IMR-90 (cell line): Measurements from ENCODE around the gene TMCC3. TPM values are rescaled to one million over a fixed set of nuclear protein-coding genes. Genes with fewer than 3 reads are reported as not detected.

Source experiments
- ATAC-seq: fragments of 200-7000 bp; cut with Tn5 transposase; 2 replicates; pipeline ENCODE4 v1.9.1; 2020; ENCODE audit warnings: low read depth, mild to moderate bottlenecking, moderate library complexity
- Bru-seq: library from RNA; stranded (reverse); fragments of 400-500 nt; gene quantifications from one replicate; lab custom pipeline; 2021; lab: Mats Ljungman, UMichigan
- BruChase-seq, 2 experiments: library from RNA; stranded (reverse); fragments of 400-500 nt; gene quantifications; one replicate each; lab custom pipeline; 2021; lab: Mats Ljungman, UMichigan
- BruUV-seq: library from RNA; stranded (reverse); fragments of 400-500 nt; replicated peaks from 2 replicates; lab custom pipeline; 2021; lab: Mats Ljungman, UMichigan
- CTCF ChIA-PET: fragments of 300-600 bp; formaldehyde crosslinking; extraction: SDS; loops from one replicate; lab custom pipeline; 2021; ENCODE audit warnings: antibody characterized with exemption; lab: Yijun Ruan, JAX
- POLR2A ChIA-PET: fragments of 300-600 bp; sonication (Branson Sonifier 250); formaldehyde crosslinking; loops from one replicate; lab custom pipeline; 2022; ENCODE audit warnings: antibody characterized with exemption; ENCODE audit not compliant: unreplicated experiment; lab: Charles Lee
- DNase-seq: peaks from one replicate; pipeline ENCODE4 v3.0.0; 2013
- H2AFZ ChIP-seq: replicated peaks from 2 replicates; pipeline ENCODE3; 2013; ENCODE audit warnings: low read length, mild to moderate bottlenecking; ENCODE audit not compliant: poor library complexity
- H2AK5ac ChIP-seq: 2 replicates; pipeline ENCODE4 v1.6.1; 2013; ENCODE audit warnings: low read depth, low read length, inconsistent platforms
- H2AK9ac ChIP-seq: replicated peaks from 2 replicates; pipeline ENCODE3; 2013; ENCODE audit warnings: mild to moderate bottlenecking, low read depth, low read length, moderate library complexity; ENCODE audit not compliant: poor library complexity
- H2BK120ac ChIP-seq: 2 replicates; pipeline ENCODE4 v1.6.1; 2013; ENCODE audit warnings: low read depth, low read length, inconsistent platforms
- H2BK15ac ChIP-seq: 3 replicates; pipeline ENCODE4 v1.6.1; 2013; ENCODE audit warnings: low read depth, low read length, inconsistent platforms
- H2BK20ac ChIP-seq: 2 replicates; pipeline ENCODE4 v1.6.1; 2013; ENCODE audit warnings: low read depth, mild to moderate bottlenecking, inconsistent platforms, low read length, moderate library complexity
- H2BK5ac ChIP-seq: 2 replicates; pipeline ENCODE4 v1.6.1; 2013; ENCODE audit warnings: mild to moderate bottlenecking, low read depth, low read length, inconsistent platforms; ENCODE audit not compliant: poor library complexity, severe bottlenecking
- H3K14ac ChIP-seq: replicated peaks from 2 replicates; pipeline ENCODE4 v1.6.1; 2013; ENCODE audit warnings: low read depth, low read length, inconsistent platforms
- H3K18ac ChIP-seq: 2 replicates; pipeline ENCODE4 v1.6.1; 2013; ENCODE audit warnings: low read depth, low read length, control low read depth
- H3K23ac ChIP-seq: 2 replicates; pipeline ENCODE4 v1.6.1; 2013; ENCODE audit warnings: low read depth, low read length, inconsistent platforms
- H3K27ac ChIP-seq: 2 replicates; pipeline ENCODE4 v1.5.1; 2013; ENCODE audit warnings: mild to moderate bottlenecking, control low read depth, low read length; ENCODE audit not compliant: insufficient read depth
- H3K27me3 ChIP-seq: 2 replicates; pipeline ENCODE4 v1.6.1; 2013; ENCODE audit warnings: low read length; ENCODE audit not compliant: control insufficient read depth, insufficient read depth
- H3K36me3 ChIP-seq: 2 replicates; pipeline ENCODE4 v1.6.1; 2013; ENCODE audit warnings: low read length, mixed read lengths; ENCODE audit not compliant: control insufficient read depth, insufficient read depth
- H3K4ac ChIP-seq: 2 replicates; pipeline ENCODE4 v1.6.1; 2013; ENCODE audit warnings: low read depth, low read length, inconsistent platforms
- H3K4me1 ChIP-seq: 2 replicates; pipeline ENCODE4 v1.6.1; 2013; ENCODE audit warnings: low read length, mixed read lengths; ENCODE audit not compliant: control insufficient read depth, insufficient read depth
- H3K4me2 ChIP-seq: 2 replicates; pipeline ENCODE4 v1.6.1; 2013; ENCODE audit warnings: low read depth, mild to moderate bottlenecking, control low read depth, low read length, moderate library complexity
- H3K4me3 ChIP-seq: 2 replicates; pipeline ENCODE4 v1.5.1; 2013; ENCODE audit warnings: low read depth, mild to moderate bottlenecking, control low read depth, low read length, moderate library complexity; ENCODE audit not compliant: insufficient read depth
- H3K56ac ChIP-seq: 2 replicates; pipeline ENCODE4 v1.6.1; 2013; ENCODE audit warnings: low read length, inconsistent platforms; ENCODE audit not compliant: insufficient read depth; ENCODE audit errors: extremely low read depth
- H3K79me1 ChIP-seq, 2 experiments: 2 replicates each; pipeline ENCODE4 v1.6.1; 2013; ENCODE audit warnings: low read length in 2 of 2, inconsistent platforms in 1 of 2, low read depth in 1 of 2
- H3K9ac ChIP-seq: 2 replicates; pipeline ENCODE4 v1.6.1; 2013; ENCODE audit warnings: low read depth, low read length, control low read depth
- H3K9me1 ChIP-seq: 2 replicates; pipeline ENCODE4 v1.6.1; 2013; ENCODE audit warnings: low read length, inconsistent platforms; ENCODE audit not compliant: insufficient read depth
- H3K9me3 ChIP-seq: 2 replicates; pipeline ENCODE4 v1.6.1; 2013; ENCODE audit warnings: low read length; ENCODE audit not compliant: control insufficient read depth, insufficient read depth
- H4K20me1 ChIP-seq: 2 replicates; pipeline ENCODE4 v1.6.1; 2013; ENCODE audit warnings: low read length, inconsistent platforms; ENCODE audit not compliant: insufficient read depth
- H4K5ac ChIP-seq: 2 replicates; pipeline ENCODE4 v1.6.1; 2013; ENCODE audit warnings: mild to moderate bottlenecking, low read depth, low read length, control low read depth
- H4K8ac ChIP-seq, 2 experiments: 2 replicates each; pipeline ENCODE4 v1.6.1; 2013; ENCODE audit warnings: low read depth in 2 of 2, low read length in 2 of 2, control low read depth in 1 of 2, inconsistent platforms in 1 of 2
- H4K91ac ChIP-seq: 2 replicates; pipeline ENCODE4 v1.6.1; 2013; ENCODE audit warnings: low read depth, low read length, inconsistent platforms; ENCODE audit not compliant: insufficient read depth
- CEBPB ChIP-seq: IDR thresholded peaks from 2 replicates; pipeline ENCODE4 v1.6.1; 2012; ENCODE audit warnings: low read depth, low read length, improper control_type of control experiment
- FOS ChIP-seq: fragments of 150-350 bp; IDR thresholded peaks from 2 replicates; pipeline ENCODE4 v1.6.1; 2016; ENCODE audit warnings: low read depth, low read length
- NFE2L2 ChIP-seq: fragments of 150-350 bp; IDR thresholded peaks from 2 replicates; pipeline ENCODE4 v1.6.1; 2016; ENCODE audit warnings: low read depth, mild to moderate bottlenecking, low read length
- RAD21 ChIP-seq: IDR thresholded peaks from 2 replicates; pipeline ENCODE4 v1.6.1; 2012; ENCODE audit warnings: low read length, improper control_type of control experiment
- RCOR1 ChIP-seq: IDR thresholded peaks from 2 replicates; pipeline ENCODE4 v1.6.1; 2012; ENCODE audit warnings: mild to moderate bottlenecking, low read length, improper control_type of control experiment; ENCODE audit not compliant: insufficient replicate concordance
- RFX5 ChIP-seq: IDR thresholded peaks from 2 replicates; pipeline ENCODE4 v1.8.0; 2012; ENCODE audit warnings: low read depth, mild to moderate bottlenecking, low read length, moderate library complexity
- WGBS, 2 experiments: methylation state at CpG; one replicate each; pipeline versions ENCODE4 v1.1.5 to v1.1.7; 2013; ENCODE audit warnings: missing lambda C conversion rate in 2 of 2; ENCODE audit not compliant: insufficient read length in 1 of 2; ENCODE audit errors: extremely low coverage in 2 of 2; 5-methylcytosine and 5-hydroxymethylcytosine counted together
- dilution Hi-C: fragments of 300-500 bp; cut with HindIII; formaldehyde crosslinking; loops from one replicate; pipeline ENCODE4 v1.14.3; 2018; ENCODE audit warnings: low sequenced_read_pairs; ENCODE audit not compliant: unreplicated experiment
- in situ Hi-C: fragments of 300-500 bp; cut with MboI; formaldehyde crosslinking; loops from 3 replicates; pipeline ENCODE4 v1.14.3; 2019; ENCODE audit warnings: low sequenced_read_pairs, inconsistent platforms, mixed read lengths
- intact Hi-C: fragments of 100-400 bp; cut with micrococcal nuclease; formaldehyde crosslinking; loops from 2 replicates; pipeline ENCODE4 v1.10.0; 2022
- long read RNA-seq: library from polyadenylated mRNA; unstranded; transcript quantifications from one replicate; pipeline ENCODE4 v2.0.0, GENCODE V29; 2021; ENCODE audit not compliant: unreplicated experiment
- polyA plus RNA-seq, 3 experiments: library from polyadenylated mRNA; depleted of rRNA; stranded (reverse); fragments of >200 nt; gene quantifications; 2 replicates each; pipeline ENCODE4 v1.2.3, GENCODE V29; 2012; ENCODE audit warnings: low replicate concordance in 1 of 3
- total RNA-seq: library from RNA; depleted of rRNA; stranded (reverse); fragments of >200 nt; gene quantifications from 2 replicates; pipeline ENCODE4 v1.2.3, GENCODE V29; 2012; rRNA removed
- TF ChIP-seq, protein P1 (sequence below): conservative IDR thresholded peaks from 2 replicates; pipeline ENCODE4 v1.5.1; 2012; ENCODE audit warnings: mild to moderate bottlenecking, low read depth, low read length, improper control_type of control experiment
- TF ChIP-seq, protein P2 (sequence below): fragments of 150-350 bp; IDR thresholded peaks from 2 replicates; pipeline ENCODE4 v1.6.1; 2016; ENCODE audit warnings: low read depth, mild to moderate bottlenecking, low read length, moderate library complexity, borderline replicate concordance
- TF ChIP-seq, protein P3 (sequence below): fragments of 150-350 bp; IDR thresholded peaks from 2 replicates; pipeline ENCODE4 v1.6.1; 2017; ENCODE audit warnings: mild to moderate bottlenecking, antibody characterized with exemption, low read length, low read depth

Gene TMCC3, protein sequence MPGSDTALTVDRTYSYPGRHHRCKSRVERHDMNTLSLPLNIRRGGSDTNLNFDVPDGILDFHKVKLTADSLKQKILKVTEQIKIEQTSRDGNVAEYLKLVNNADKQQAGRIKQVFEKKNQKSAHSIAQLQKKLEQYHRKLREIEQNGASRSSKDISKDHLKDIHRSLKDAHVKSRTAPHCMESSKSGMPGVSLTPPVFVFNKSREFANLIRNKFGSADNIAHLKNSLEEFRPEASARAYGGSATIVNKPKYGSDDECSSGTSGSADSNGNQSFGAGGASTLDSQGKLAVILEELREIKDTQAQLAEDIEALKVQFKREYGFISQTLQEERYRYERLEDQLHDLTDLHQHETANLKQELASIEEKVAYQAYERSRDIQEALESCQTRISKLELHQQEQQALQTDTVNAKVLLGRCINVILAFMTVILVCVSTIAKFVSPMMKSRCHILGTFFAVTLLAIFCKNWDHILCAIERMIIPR
- 0.28 and 0.36 TPM in 2 replicates for total RNA-seq
- 0.09 and 0.14 TPM in 2 replicates for polyA plus RNA-seq (2012; rRNA removed)
- polyA plus RNA-seq (2012; cell fraction: cytosol; rRNA removed), result 0.05 and 0.10 TPM in 2 replicates
- 0.11 TPM in 1 of 2 replicates, not detected in the other for polyA plus RNA-seq (2012; cell fraction: nucleus; rRNA removed; ENCODE audit: low replicate concordance)
- percentile 12 among the genes with signal in this experiment for Bru-seq, nascent RNA
- percentile 8 among the genes with signal in this experiment for BruChase-seq, experiment 1, labeled RNA remaining after a 6-hour chase
- BruChase-seq, experiment 2, labeled RNA remaining after a 2-hour chase, result percentile 6 among the genes with signal in this experiment
- long read RNA-seq, result 0 reads

DNA sequence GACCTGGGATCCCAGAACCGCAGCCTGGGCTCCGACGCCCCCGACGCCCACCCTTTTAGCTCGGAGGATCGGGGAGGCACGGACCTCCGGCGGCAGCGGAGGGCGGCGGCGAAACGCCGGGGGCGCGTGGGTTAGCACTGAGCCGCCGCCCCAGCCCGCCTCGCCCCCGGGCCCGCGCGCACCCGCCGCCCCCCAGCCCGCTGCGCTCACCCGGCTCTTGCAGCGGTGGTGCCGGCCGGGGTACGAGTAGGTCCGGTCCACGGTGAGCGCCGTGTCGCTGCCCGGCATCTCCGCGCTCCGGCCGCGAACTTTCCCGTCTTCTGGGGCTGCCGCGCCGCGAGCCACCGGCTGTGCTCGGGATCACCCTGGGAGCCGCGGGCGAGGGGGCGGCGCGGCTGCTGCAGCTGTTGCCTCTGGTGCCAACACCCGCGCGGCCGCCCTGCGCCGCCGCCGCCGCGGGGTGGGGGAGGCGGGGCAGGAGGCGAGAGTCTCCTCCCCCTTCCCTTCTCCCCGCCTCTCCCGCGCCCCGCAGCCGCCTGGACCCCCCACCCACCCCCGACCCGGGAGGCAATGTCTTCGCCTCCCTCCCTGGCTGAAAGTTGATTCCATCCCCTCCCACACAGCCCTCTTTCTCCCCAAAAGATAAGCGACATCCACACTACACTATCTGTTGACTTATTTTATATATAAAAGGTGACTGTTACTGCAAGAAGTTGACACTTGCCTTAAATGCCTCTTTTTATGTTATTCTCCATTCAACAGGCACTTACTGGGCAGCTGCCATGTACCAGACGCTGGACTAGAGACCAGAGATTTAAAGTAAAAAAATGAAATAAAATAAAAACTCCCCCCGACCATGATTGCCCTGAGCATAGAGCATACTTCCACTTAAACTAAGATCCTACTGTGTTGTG is at the start of gene TMCC3:
Gene TMCC3, minus strand, starts transcription at position 415 of the 914 bp plus-strand sequence. Its CDS starts 127 bp downstream, at position 288.
- POLR2A ChIA-PET, result interaction anchor here (0.7 kb wide), 1 partner anchor 18 kb away, joined by 3 read pairs; no protein-coding TSS in a partner anchor
- CTCF ChIA-PET, result interaction anchor here (0.7 kb wide), 1 partner anchor 276 kb away, joined by 3 read pairs; no protein-coding TSS in a partner anchor
- peak within 1 kb of the TSS; percentile 81 for H2AFZ ChIP-seq
- H2AK9ac ChIP-seq, result peak within 1 kb of the TSS; percentile 59
- H3K14ac ChIP-seq, result no peak within 1 kb of the TSS
- H4K91ac ChIP-seq, result no peak within 1 kb of the TSS
- H2BK5ac ChIP-seq, result no peak within 1 kb of the TSS
- dilution Hi-C loops (no loop called here), in situ Hi-C loops (no loop called here), intact Hi-C loops (no loop called here)
- H3K4me1 ChIP-seq, result no peaks in the 10 kb centered on the region
- H2BK120ac ChIP-seq, result no peak within 1 kb of the TSS
- DNase-seq, result no peak
- peak within 1 kb of the TSS; percentile 50 for H3K4me2 ChIP-seq
- no peak within 1 kb of the TSS; the same call in 1 of the 2 replicates for H3K23ac ChIP-seq
- H3K18ac ChIP-seq, result no peak within 1 kb of the TSS
- no peak within 1 kb of the TSS for H2BK15ac ChIP-seq
- H3K79me1 ChIP-seq, result no peaks in the 10 kb centered on the region
- H4K8ac ChIP-seq, result no peak within 1 kb of the TSS
- peak; percentile 69 for ATAC-seq
- no peak within 1 kb of the TSS for H3K56ac ChIP-seq
- H3K4ac ChIP-seq, result no peak within 1 kb of the TSS
- no peak within 1 kb of the TSS for H2AK5ac ChIP-seq
- no peak within 1 kb of the TSS for H4K5ac ChIP-seq
- H3K27ac ChIP-seq, result no peak within 1 kb of the TSS
- peaks cover 35% of the 10 kb centered on the region for H3K27me3 ChIP-seq
- H3K4me3 ChIP-seq, result peak within 1 kb of the TSS; percentile 51
- no TSS peak for BruUV-seq
- 0% methylated on average over 8 of the region's 82 CpGs; no CpG with 5 or more reads in 1 of the 2 experiments for WGBS, 2 experiments
- no peak within 1 kb of the TSS for H3K9ac ChIP-seq
- H2BK20ac ChIP-seq, result no peak within 1 kb of the TSS
- H3K36me3 ChIP-seq, result no peaks in the 10 kb centered on the region
- H4K20me1 ChIP-seq, result no peaks in the 10 kb centered on the region
- no peaks in the 10 kb centered on the region for H3K9me3 ChIP-seq
- H3K9me1 ChIP-seq, result no peaks in the 10 kb centered on the region
- TF ChIP-seq NFE2L2, result no peak
- TF ChIP-seq RCOR1, result no peak
- no peak for TF ChIP-seq CEBPB
- TF ChIP-seq, protein P1, sequence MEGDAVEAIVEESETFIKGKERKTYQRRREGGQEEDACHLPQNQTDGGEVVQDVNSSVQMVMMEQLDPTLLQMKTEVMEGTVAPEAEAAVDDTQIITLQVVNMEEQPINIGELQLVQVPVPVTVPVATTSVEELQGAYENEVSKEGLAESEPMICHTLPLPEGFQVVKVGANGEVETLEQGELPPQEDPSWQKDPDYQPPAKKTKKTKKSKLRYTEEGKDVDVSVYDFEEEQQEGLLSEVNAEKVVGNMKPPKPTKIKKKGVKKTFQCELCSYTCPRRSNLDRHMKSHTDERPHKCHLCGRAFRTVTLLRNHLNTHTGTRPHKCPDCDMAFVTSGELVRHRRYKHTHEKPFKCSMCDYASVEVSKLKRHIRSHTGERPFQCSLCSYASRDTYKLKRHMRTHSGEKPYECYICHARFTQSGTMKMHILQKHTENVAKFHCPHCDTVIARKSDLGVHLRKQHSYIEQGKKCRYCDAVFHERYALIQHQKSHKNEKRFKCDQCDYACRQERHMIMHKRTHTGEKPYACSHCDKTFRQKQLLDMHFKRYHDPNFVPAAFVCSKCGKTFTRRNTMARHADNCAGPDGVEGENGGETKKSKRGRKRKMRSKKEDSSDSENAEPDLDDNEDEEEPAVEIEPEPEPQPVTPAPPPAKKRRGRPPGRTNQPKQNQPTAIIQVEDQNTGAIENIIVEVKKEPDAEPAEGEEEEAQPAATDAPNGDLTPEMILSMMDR, result no peak
- TF ChIP-seq FOS, result no peak
- TF ChIP-seq, protein P2, sequence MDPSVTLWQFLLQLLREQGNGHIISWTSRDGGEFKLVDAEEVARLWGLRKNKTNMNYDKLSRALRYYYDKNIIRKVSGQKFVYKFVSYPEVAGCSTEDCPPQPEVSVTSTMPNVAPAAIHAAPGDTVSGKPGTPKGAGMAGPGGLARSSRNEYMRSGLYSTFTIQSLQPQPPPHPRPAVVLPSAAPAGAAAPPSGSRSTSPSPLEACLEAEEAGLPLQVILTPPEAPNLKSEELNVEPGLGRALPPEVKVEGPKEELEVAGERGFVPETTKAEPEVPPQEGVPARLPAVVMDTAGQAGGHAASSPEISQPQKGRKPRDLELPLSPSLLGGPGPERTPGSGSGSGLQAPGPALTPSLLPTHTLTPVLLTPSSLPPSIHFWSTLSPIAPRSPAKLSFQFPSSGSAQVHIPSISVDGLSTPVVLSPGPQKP, result no peak
- no peak for TF ChIP-seq RFX5
- TF ChIP-seq RAD21, result no peak
- TF ChIP-seq, protein P3, sequence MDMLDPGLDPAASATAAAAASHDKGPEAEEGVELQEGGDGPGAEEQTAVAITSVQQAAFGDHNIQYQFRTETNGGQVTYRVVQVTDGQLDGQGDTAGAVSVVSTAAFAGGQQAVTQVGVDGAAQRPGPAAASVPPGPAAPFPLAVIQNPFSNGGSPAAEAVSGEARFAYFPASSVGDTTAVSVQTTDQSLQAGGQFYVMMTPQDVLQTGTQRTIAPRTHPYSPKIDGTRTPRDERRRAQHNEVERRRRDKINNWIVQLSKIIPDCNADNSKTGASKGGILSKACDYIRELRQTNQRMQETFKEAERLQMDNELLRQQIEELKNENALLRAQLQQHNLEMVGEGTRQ, result no peak
